IMR-90 (cell line): ENCODE data around the gene NAT14. TPM values are rescaled to one million over a fixed set of nuclear protein-coding genes. Genes with fewer than 3 reads are reported as not detected.

Experiments
- ATAC-seq: fragments of 200-7000 bp; cut with Tn5 transposase; 2 replicates; pipeline ENCODE4 v1.9.1; 2020; ENCODE audit warnings: low read depth, mild to moderate bottlenecking, moderate library complexity
- BruUV-seq: library from RNA; stranded (reverse); fragments of 400-500 nt; replicated peaks from 2 replicates; lab custom pipeline; 2021; lab: Mats Ljungman, UMichigan
- CTCF ChIA-PET: fragments of 300-600 bp; formaldehyde crosslinking; extraction: SDS; loops from one replicate; lab custom pipeline; 2021; ENCODE audit warnings: antibody characterized with exemption; lab: Yijun Ruan, JAX
- POLR2A ChIA-PET: fragments of 300-600 bp; sonication (Branson Sonifier 250); formaldehyde crosslinking; loops from one replicate; lab custom pipeline; 2022; ENCODE audit warnings: antibody characterized with exemption; ENCODE audit not compliant: unreplicated experiment; lab: Charles Lee
- DNase-seq: peaks from one replicate; pipeline ENCODE4 v3.0.0; 2013
- H2AFZ ChIP-seq: replicated peaks from 2 replicates; pipeline ENCODE3; 2013; ENCODE audit warnings: low read length, mild to moderate bottlenecking; ENCODE audit not compliant: poor library complexity
- H2AK5ac ChIP-seq: 2 replicates; pipeline ENCODE4 v1.6.1; 2013; ENCODE audit warnings: low read depth, low read length, inconsistent platforms
- H2AK9ac ChIP-seq: replicated peaks from 2 replicates; pipeline ENCODE3; 2013; ENCODE audit warnings: mild to moderate bottlenecking, low read depth, low read length, moderate library complexity; ENCODE audit not compliant: poor library complexity
- H2BK120ac ChIP-seq: 2 replicates; pipeline ENCODE4 v1.6.1; 2013; ENCODE audit warnings: low read depth, low read length, inconsistent platforms
- H2BK15ac ChIP-seq: 3 replicates; pipeline ENCODE4 v1.6.1; 2013; ENCODE audit warnings: low read depth, low read length, inconsistent platforms
- H2BK20ac ChIP-seq: 2 replicates; pipeline ENCODE4 v1.6.1; 2013; ENCODE audit warnings: low read depth, mild to moderate bottlenecking, inconsistent platforms, low read length, moderate library complexity
- H2BK5ac ChIP-seq: 2 replicates; pipeline ENCODE4 v1.6.1; 2013; ENCODE audit warnings: mild to moderate bottlenecking, low read depth, low read length, inconsistent platforms; ENCODE audit not compliant: poor library complexity, severe bottlenecking
- H3K14ac ChIP-seq: replicated peaks from 2 replicates; pipeline ENCODE4 v1.6.1; 2013; ENCODE audit warnings: low read depth, low read length, inconsistent platforms
- H3K18ac ChIP-seq: 2 replicates; pipeline ENCODE4 v1.6.1; 2013; ENCODE audit warnings: low read depth, low read length, control low read depth
- H3K23ac ChIP-seq: 2 replicates; pipeline ENCODE4 v1.6.1; 2013; ENCODE audit warnings: low read depth, low read length, inconsistent platforms
- H3K27ac ChIP-seq: 2 replicates; pipeline ENCODE4 v1.5.1; 2013; ENCODE audit warnings: mild to moderate bottlenecking, control low read depth, low read length; ENCODE audit not compliant: insufficient read depth
- H3K27me3 ChIP-seq: 2 replicates; pipeline ENCODE4 v1.6.1; 2013; ENCODE audit warnings: low read length; ENCODE audit not compliant: control insufficient read depth, insufficient read depth
- H3K36me3 ChIP-seq: 2 replicates; pipeline ENCODE4 v1.6.1; 2013; ENCODE audit warnings: low read length, mixed read lengths; ENCODE audit not compliant: control insufficient read depth, insufficient read depth
- H3K4ac ChIP-seq: 2 replicates; pipeline ENCODE4 v1.6.1; 2013; ENCODE audit warnings: low read depth, low read length, inconsistent platforms
- H3K4me1 ChIP-seq: 2 replicates; pipeline ENCODE4 v1.6.1; 2013; ENCODE audit warnings: low read length, mixed read lengths; ENCODE audit not compliant: control insufficient read depth, insufficient read depth
- H3K4me2 ChIP-seq: 2 replicates; pipeline ENCODE4 v1.6.1; 2013; ENCODE audit warnings: low read depth, mild to moderate bottlenecking, control low read depth, low read length, moderate library complexity
- H3K4me3 ChIP-seq: 2 replicates; pipeline ENCODE4 v1.5.1; 2013; ENCODE audit warnings: low read depth, mild to moderate bottlenecking, control low read depth, low read length, moderate library complexity; ENCODE audit not compliant: insufficient read depth
- H3K56ac ChIP-seq: 2 replicates; pipeline ENCODE4 v1.6.1; 2013; ENCODE audit warnings: low read length, inconsistent platforms; ENCODE audit not compliant: insufficient read depth; ENCODE audit errors: extremely low read depth
- H3K79me1 ChIP-seq, 2 experiments: 2 replicates each; pipeline ENCODE4 v1.6.1; 2013; ENCODE audit warnings: low read length in 2 of 2, inconsistent platforms in 1 of 2, low read depth in 1 of 2
- H3K9ac ChIP-seq: 2 replicates; pipeline ENCODE4 v1.6.1; 2013; ENCODE audit warnings: low read depth, low read length, control low read depth
- H3K9me1 ChIP-seq: 2 replicates; pipeline ENCODE4 v1.6.1; 2013; ENCODE audit warnings: low read length, inconsistent platforms; ENCODE audit not compliant: insufficient read depth
- H3K9me3 ChIP-seq: 2 replicates; pipeline ENCODE4 v1.6.1; 2013; ENCODE audit warnings: low read length; ENCODE audit not compliant: control insufficient read depth, insufficient read depth
- H4K20me1 ChIP-seq: 2 replicates; pipeline ENCODE4 v1.6.1; 2013; ENCODE audit warnings: low read length, inconsistent platforms; ENCODE audit not compliant: insufficient read depth
- H4K5ac ChIP-seq: 2 replicates; pipeline ENCODE4 v1.6.1; 2013; ENCODE audit warnings: mild to moderate bottlenecking, low read depth, low read length, control low read depth
- H4K8ac ChIP-seq, 2 experiments: 2 replicates each; pipeline ENCODE4 v1.6.1; 2013; ENCODE audit warnings: low read depth in 2 of 2, low read length in 2 of 2, control low read depth in 1 of 2, inconsistent platforms in 1 of 2
- H4K91ac ChIP-seq: 2 replicates; pipeline ENCODE4 v1.6.1; 2013; ENCODE audit warnings: low read depth, low read length, inconsistent platforms; ENCODE audit not compliant: insufficient read depth
- CEBPB ChIP-seq: IDR thresholded peaks from 2 replicates; pipeline ENCODE4 v1.6.1; 2012; ENCODE audit warnings: low read depth, low read length, improper control_type of control experiment
- ELK1 ChIP-seq: fragments of 150-350 bp; IDR thresholded peaks from 2 replicates; pipeline ENCODE4 v1.6.1; 2016; ENCODE audit warnings: low read depth, mild to moderate bottlenecking, low read length, moderate library complexity, borderline replicate concordance
- FOS ChIP-seq: fragments of 150-350 bp; IDR thresholded peaks from 2 replicates; pipeline ENCODE4 v1.6.1; 2016; ENCODE audit warnings: low read depth, low read length
- MXI1 ChIP-seq: IDR thresholded peaks from 2 replicates; pipeline ENCODE4 v1.6.1; 2012; ENCODE audit warnings: low read depth, mild to moderate bottlenecking, low read length, moderate library complexity, borderline replicate concordance
- POLR2A ChIP-seq: IDR thresholded peaks from 2 replicates; pipeline ENCODE4 v1.6.1; 2012; ENCODE audit warnings: mild to moderate bottlenecking, low read depth, low read length
- RFX5 ChIP-seq: IDR thresholded peaks from 2 replicates; pipeline ENCODE4 v1.8.0; 2012; ENCODE audit warnings: low read depth, mild to moderate bottlenecking, low read length, moderate library complexity
- SMC3 ChIP-seq: fragments of 150-350 bp; IDR thresholded peaks from 2 replicates; pipeline ENCODE4 v1.6.1; 2016; ENCODE audit warnings: low read depth, mild to moderate bottlenecking, antibody characterized with exemption, low read length, moderate library complexity
- WGBS, 2 experiments: methylation state at CpG; one replicate each; pipeline versions ENCODE4 v1.1.5 to v1.1.7; 2013; ENCODE audit warnings: missing lambda C conversion rate in 2 of 2; ENCODE audit not compliant: insufficient read length in 1 of 2; ENCODE audit errors: extremely low coverage in 2 of 2; 5-methylcytosine and 5-hydroxymethylcytosine counted together
- dilution Hi-C: fragments of 300-500 bp; cut with HindIII; formaldehyde crosslinking; loops from one replicate; pipeline ENCODE4 v1.14.3; 2018; ENCODE audit warnings: low sequenced_read_pairs; ENCODE audit not compliant: unreplicated experiment
- in situ Hi-C: fragments of 300-500 bp; cut with MboI; formaldehyde crosslinking; loops from 3 replicates; pipeline ENCODE4 v1.14.3; 2019; ENCODE audit warnings: low sequenced_read_pairs, inconsistent platforms, mixed read lengths
- intact Hi-C: fragments of 100-400 bp; cut with micrococcal nuclease; formaldehyde crosslinking; loops from 2 replicates; pipeline ENCODE4 v1.10.0; 2022
- polyA plus RNA-seq, 3 experiments: library from polyadenylated mRNA; depleted of rRNA; stranded (reverse); fragments of >200 nt; gene quantifications; 2 replicates each; pipeline ENCODE4 v1.2.3, GENCODE V29; 2012; ENCODE audit warnings: low replicate concordance in 1 of 3
- total RNA-seq: library from RNA; depleted of rRNA; stranded (reverse); fragments of >200 nt; gene quantifications from 2 replicates; pipeline ENCODE4 v1.2.3, GENCODE V29; 2012
- TF ChIP-seq, protein P1 (sequence below): fragments of 150-350 bp; IDR thresholded peaks from 2 replicates; pipeline ENCODE4 v1.6.1; 2017; ENCODE audit warnings: mild to moderate bottlenecking, antibody characterized with exemption, low read length, low read depth

Gene NAT14
- total and polyA plus RNA-seq, 2 of the 4 experiments (the other 2 are of a cell fraction) = 4.3 to 41.2 TPM

GRCh38 chr19:55485439-55486011, 537 bp downstream of the NAT14 start (continued):
- no peak for TF ChIP-seq MXI1

- TF ChIP-seq CEBPB (no peak), SMC3 (no peak), RFX5 (no peak), POLR2A (no peak; the same call in 1 of the 2 replicates), FOS (no peak), ELK1 (no peak)
- TF ChIP-seq, protein P1, sequence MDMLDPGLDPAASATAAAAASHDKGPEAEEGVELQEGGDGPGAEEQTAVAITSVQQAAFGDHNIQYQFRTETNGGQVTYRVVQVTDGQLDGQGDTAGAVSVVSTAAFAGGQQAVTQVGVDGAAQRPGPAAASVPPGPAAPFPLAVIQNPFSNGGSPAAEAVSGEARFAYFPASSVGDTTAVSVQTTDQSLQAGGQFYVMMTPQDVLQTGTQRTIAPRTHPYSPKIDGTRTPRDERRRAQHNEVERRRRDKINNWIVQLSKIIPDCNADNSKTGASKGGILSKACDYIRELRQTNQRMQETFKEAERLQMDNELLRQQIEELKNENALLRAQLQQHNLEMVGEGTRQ = no peak
- Histone ChIP-seq H3K4me2 (peak overlapping the region; percentile 66), H2BK5ac (peak overlapping the region; percentile 90), H3K9me1 (0 out of 2 replicates have a peak, but pooled peaks cover 4% of the 10 kb centered on the region), H3K27me3 (no peaks in the 10 kb centered on the region), H2AK5ac (peak overlapping the region; percentile 85), H3K14ac (peak overlapping the region; percentile 63; the same call in 1 of the 2 replicates), H4K8ac (peak overlapping the region; percentile 74 to 90; a peak in 2 of 4 replicates), H4K5ac (peak overlapping the region; percentile 49), H2BK120ac (peak overlapping the region; percentile 58; the same call in 1 of the 2 replicates), H3K79me1 (peaks cover 5 to 36% of the 10 kb centered on the region in 2 experiments), H2AK9ac (peak overlapping the region; percentile 99), H3K27ac (peak overlapping the region; percentile 89), H4K91ac (peak overlapping the region; percentile 62), H3K18ac (peak overlapping the region; percentile 44; the same call in 1 of the 2 replicates), H2BK15ac (no peak overlapping the region), H3K56ac (no peak overlapping the region), H3K36me3 (peaks cover 10% of the 10 kb centered on the region; the same call in 1 of the 2 replicates), H3K4me3 (no peak overlapping the region), H4K20me1 (0 out of 2 replicates have a peak, but pooled peaks cover 4% of the 10 kb centered on the region), H3K9me3 (no peaks in the 10 kb centered on the region), H2AFZ (peak overlapping the region; percentile 76), H3K23ac (peak overlapping the region; percentile 24), H3K4ac (peak overlapping the region; percentile 82), H3K9ac (peak overlapping the region; percentile 51), H2BK20ac (no peak overlapping the region), H3K4me1 (peaks cover 30% of the 10 kb centered on the region)
- ChIA-PET CTCF (interaction anchor here (1.1 kb wide), 1 partner anchor 17 kb away, joined by 6 read pairs; no protein-coding TSS in a partner anchor), POLR2A (interaction anchor here (2.2 kb wide), 1 partner anchor 10 kb away, joined by 8 read pairs; the partner anchor contains the start of gene ZNF628)
- no TSS peak for BruUV-seq
- DNase-seq = no peak
- in situ Hi-C loops = loop anchor here (25.0 kb wide), 1 partner anchor 1024 kb away; the partner anchor contains the start of genes CDC42EP5 and LENG9
- ATAC-seq = no peak
- intact Hi-C loops = no loop called here
- WGBS, 2 experiments = 83% methylated on average over 40 of the region's 53 CpGs; no CpG with 5 or more reads in 1 of the 2 experiments
- dilution Hi-C loops = no loop called here
Observed at GRCh38 chr19:55486043-55486970, 1.3 kb downstream of the NAT14 start.
